Fibroblast of mammary gland (primary cell): ENCODE measurements around the gene DRGX.

Experiments
- DNase-seq: peaks from one replicate; pipeline ENCODE4 v3.0.0-alpha.2; 2010; ENCODE audit warnings: low read depth
- H3K4me3 ChIP-seq: 2 replicates; pipeline ENCODE4 v1.5.1; 2011; ENCODE audit warnings: low read depth, mild to moderate bottlenecking, low read length, moderate library complexity; ENCODE audit not compliant: control insufficient read depth
- TF ChIP-seq, protein P1 (sequence below): conservative IDR thresholded peaks from 2 replicates; pipeline ENCODE4 v1.5.1; 2011; ENCODE audit warnings: low read depth, low read length, inconsistent platforms; ENCODE audit not compliant: control insufficient read depth, insufficient read depth

The DRGX gene

DNA sequence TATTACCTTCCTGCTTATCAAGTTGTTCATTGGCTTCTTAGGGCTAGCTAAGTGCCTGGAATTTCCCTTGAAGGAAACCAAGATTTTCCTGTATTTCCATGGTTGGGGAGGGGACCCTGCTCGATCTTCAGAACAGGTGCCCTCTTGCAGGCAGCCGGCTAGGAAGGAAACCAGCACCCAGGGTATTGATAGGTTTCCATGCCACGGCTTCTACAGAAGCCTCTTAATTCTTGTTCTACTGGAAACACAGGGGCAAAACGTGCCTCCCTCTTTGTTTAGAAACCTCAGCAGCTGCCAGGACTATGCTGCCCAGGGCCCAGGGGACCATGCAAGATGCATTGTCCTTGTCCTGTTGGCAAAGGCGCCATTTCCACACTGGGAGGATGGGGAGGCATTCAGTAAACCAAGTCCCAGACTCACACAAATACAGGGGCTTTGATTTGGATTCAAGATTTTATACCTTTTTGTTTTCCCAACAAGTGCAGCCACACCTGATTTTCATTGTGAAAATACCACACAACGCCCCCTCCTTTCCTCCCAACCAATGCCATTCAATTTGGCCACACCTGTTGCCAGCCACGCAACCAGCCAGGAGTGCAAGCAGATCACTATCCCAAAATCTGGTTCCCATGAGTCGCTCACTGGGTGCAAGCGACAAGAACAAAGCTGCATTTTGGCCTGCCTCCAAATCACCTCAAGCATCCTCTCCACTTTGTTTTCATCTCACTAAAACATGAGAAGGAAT, 67.3 kb downstream of the DRGX start:
- TF ChIP-seq, protein P1, sequence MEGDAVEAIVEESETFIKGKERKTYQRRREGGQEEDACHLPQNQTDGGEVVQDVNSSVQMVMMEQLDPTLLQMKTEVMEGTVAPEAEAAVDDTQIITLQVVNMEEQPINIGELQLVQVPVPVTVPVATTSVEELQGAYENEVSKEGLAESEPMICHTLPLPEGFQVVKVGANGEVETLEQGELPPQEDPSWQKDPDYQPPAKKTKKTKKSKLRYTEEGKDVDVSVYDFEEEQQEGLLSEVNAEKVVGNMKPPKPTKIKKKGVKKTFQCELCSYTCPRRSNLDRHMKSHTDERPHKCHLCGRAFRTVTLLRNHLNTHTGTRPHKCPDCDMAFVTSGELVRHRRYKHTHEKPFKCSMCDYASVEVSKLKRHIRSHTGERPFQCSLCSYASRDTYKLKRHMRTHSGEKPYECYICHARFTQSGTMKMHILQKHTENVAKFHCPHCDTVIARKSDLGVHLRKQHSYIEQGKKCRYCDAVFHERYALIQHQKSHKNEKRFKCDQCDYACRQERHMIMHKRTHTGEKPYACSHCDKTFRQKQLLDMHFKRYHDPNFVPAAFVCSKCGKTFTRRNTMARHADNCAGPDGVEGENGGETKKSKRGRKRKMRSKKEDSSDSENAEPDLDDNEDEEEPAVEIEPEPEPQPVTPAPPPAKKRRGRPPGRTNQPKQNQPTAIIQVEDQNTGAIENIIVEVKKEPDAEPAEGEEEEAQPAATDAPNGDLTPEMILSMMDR, result no peak
- H3K4me3 ChIP-seq, result no peak overlapping the region

GRCh38 chr10:49327036-49327813, 68.7 kb downstream of the DRGX start:
- TF ChIP-seq, protein P1, result no peak
- DNase-seq, result no peak
- H3K4me3 ChIP-seq, result no peak overlapping the region

More for the DNA sequence above, 67.3 kb downstream of the DRGX start:
- DNase-seq, result no peak

GRCh38 chr10:49325916-49326783, 69.7 kb downstream of the DRGX start:
- TF ChIP-seq, protein P1, result no peak
- no peak overlapping the region for H3K4me3 ChIP-seq
- no peak for DNase-seq

DNA sequence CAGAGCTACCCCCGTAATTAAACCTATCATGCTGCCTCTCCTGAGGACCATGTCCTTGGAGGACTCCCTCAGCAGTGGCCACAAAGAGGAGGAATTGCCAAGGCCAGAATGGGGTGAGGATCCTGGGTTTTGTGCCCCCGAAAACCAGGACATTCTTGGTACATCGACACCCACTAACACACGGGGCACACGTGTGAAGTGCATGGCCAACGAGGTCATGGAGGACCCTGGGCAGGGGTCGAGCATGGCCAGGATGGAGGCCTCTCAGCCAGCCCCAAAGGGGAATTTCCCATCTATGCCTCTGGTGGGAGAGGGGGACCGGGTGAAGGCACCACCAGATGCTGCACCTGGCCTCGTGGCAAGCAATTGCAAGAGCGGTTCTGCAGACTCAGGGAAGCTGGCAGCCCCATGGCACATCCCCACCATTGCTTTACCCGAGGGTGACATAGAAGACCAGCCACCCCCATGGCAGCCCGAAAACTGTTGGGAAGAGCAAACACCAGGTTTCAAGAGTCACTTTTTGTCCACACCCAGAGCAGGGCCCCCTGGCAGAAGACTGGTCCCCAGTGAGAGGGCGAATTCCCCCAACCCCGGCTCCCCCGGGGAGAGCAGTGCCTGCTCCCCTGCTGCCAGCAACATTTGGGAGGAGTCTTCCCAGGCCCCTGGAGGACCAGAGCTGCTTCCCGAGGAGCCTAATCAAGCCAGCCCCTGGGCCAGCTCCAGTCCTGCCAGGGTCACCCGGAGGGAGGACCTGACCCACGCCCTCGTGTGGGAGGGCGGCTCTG, 70.6 kb downstream of the DRGX start:
- TF ChIP-seq, protein P1, result no peak
- DNase-seq, result no peak
- H3K4me3 ChIP-seq, result no peak overlapping the region

DNA sequence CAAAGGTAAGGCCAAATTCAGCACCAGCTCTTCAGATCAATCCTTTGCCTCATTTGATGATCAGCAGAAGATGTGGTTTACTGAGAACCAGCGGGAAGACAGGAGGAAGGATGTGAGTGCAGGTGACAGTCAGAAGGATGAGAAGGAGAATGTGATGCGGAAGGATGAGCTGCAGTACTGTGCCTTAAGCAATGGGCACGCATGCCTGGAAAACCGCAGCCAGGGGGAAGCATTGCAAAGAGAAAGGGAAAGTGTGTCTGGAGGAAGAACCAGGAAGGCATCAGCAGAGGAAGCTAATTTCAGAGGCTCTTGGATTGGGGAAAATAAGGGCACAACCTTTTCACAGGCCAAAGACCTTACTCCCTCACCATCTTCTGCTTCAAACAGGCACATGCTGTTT, 71.2 kb downstream of the DRGX start:
- TF ChIP-seq, protein P1, result no peak
- DNase-seq, result no peak
- no peak overlapping the region for H3K4me3 ChIP-seq

DNA sequence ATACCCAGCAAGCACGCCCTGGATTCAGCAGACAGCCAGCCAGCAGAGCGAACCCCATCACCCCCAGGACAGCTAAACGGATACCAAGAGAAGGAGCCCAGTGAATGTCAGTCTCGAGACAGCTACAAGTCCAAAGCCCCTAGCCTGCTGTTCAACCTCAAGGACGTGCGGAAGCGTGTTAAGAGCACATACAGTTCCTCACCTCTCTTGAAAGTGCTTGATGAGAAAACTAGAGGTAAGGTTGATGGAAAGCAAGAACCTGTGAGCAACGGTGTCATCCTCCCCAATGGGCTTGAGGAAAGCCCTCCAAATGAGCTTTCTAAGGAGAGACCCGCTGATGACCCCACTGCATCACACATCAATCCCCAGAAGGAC, 72.0 kb downstream of the DRGX start:
- DNase-seq, result no peak
- TF ChIP-seq, protein P1, result no peak
- no peak overlapping the region for H3K4me3 ChIP-seq
